OCI-LY1 (cell line): ENCODE measurements around the gene HSD17B14.

Experiments
- H2AFZ ChIP-seq: fragments of 200-600 bp; sonication (generic), shearing (Covaris generic); 2 replicates; pipeline ENCODE4 v1.6.0; 2014; ENCODE audit warnings: antibody characterized with exemption, mild to moderate bottlenecking, low read length
- H3F3A ChIP-seq: fragments of 200-600 bp; sonication (generic), shearing (Covaris generic); 2 replicates; pipeline ENCODE4 v1.6.0; 2014; ENCODE audit warnings: mild to moderate bottlenecking, antibody characterized with exemption, low read length, moderate library complexity; ENCODE audit not compliant: insufficient read depth
- H3K27ac ChIP-seq: fragments of 200-600 bp; sonication (generic); 2 replicates; pipeline ENCODE4 v1.5.1; 2014; ENCODE audit warnings: low read length, mixed run types, mild to moderate bottlenecking, low read depth; ENCODE audit not compliant: poor library complexity, severe bottlenecking
- H3K27me3 ChIP-seq: fragments of 200-600 bp; sonication (generic); 2 replicates; pipeline ENCODE4 v1.6.0; 2014; ENCODE audit warnings: antibody characterized with exemption, mild to moderate bottlenecking, low read length, moderate library complexity; ENCODE audit not compliant: insufficient read depth
- H3K36me3 ChIP-seq: fragments of 200-600 bp; sonication (generic); 2 replicates; pipeline ENCODE4 v1.6.1; 2014; ENCODE audit warnings: mild to moderate bottlenecking, antibody characterized with exemption, low read length, moderate library complexity, mixed read lengths; ENCODE audit not compliant: insufficient read depth
- H3K4me1 ChIP-seq: fragments of 200-600 bp; sonication (generic); 2 replicates; pipeline ENCODE4 v1.5.1; 2014; ENCODE audit warnings: mild to moderate bottlenecking, low read length, moderate library complexity; ENCODE audit not compliant: insufficient read depth, severe bottlenecking
- H3K4me2 ChIP-seq: fragments of 200-600 bp; sonication (generic), shearing (Covaris generic); 2 replicates; pipeline ENCODE4 v1.6.1; 2014; ENCODE audit warnings: low read length
- H3K4me3 ChIP-seq: fragments of 200-600 bp; sonication (generic); 2 replicates; pipeline ENCODE4 v1.5.1; 2014; ENCODE audit warnings: low read length, low read depth, mild to moderate bottlenecking, mixed read lengths; ENCODE audit not compliant: poor library complexity, severe bottlenecking
- H3K79me2 ChIP-seq: fragments of 200-600 bp; shearing (Covaris generic); 2 replicates; pipeline ENCODE4 v1.6.1; 2016; ENCODE audit warnings: mixed run types, low read length, mixed read lengths; ENCODE audit not compliant: insufficient read depth
- H3K9ac ChIP-seq: fragments of 200-600 bp; sonication (generic), shearing (Covaris generic); 2 replicates; pipeline ENCODE4 v1.6.1; 2014; ENCODE audit warnings: mild to moderate bottlenecking, low read length, mixed read lengths
- H3K9me2 ChIP-seq: fragments of 200-600 bp; sonication (generic), shearing (Covaris generic); 2 replicates; pipeline ENCODE4 v1.6.1; 2014; ENCODE audit warnings: low read depth, mild to moderate bottlenecking, low read length, mixed read lengths
- H3K9me3 ChIP-seq: fragments of 200-600 bp; shearing (Covaris generic); 2 replicates; pipeline ENCODE4 v1.6.1; 2014; ENCODE audit warnings: low read length, mixed read lengths
- H4K20me1 ChIP-seq: fragments of 200-600 bp; sonication (generic), shearing (Covaris generic); 2 replicates; pipeline ENCODE4 v1.6.0; 2016; ENCODE audit warnings: mild to moderate bottlenecking, low read length; ENCODE audit not compliant: insufficient read depth
- CTCF ChIP-seq: fragments of 200-600 bp; sonication (generic), shearing (Covaris generic); IDR thresholded peaks from 2 replicates; pipeline ENCODE4 v1.5.1; 2017; ENCODE audit warnings: mild to moderate bottlenecking, antibody characterized with exemption, low read length, moderate library complexity, mixed read lengths
- EZH2 ChIP-seq: fragments of 200-600 bp; sonication (generic), shearing (Covaris generic); IDR thresholded peaks from 2 replicates; pipeline ENCODE4 v1.8.0; 2017; ENCODE audit warnings: borderline replicate concordance, mixed run types, mild to moderate bottlenecking, antibody characterized with exemption, low read length, moderate library complexity, mixed read lengths

Gene HSD17B14

GRCh38 chr19:48837051-48837524, 797 bp upstream of the HSD17B14 start:
- Histone ChIP-seq H3K36me3 (no peaks in the 10 kb centered on the region), H3K4me3 (peak overlapping the region; percentile 46), H3K4me2 (peak overlapping the region; percentile 70), H3K79me2 (no peaks in the 10 kb centered on the region), H3K9me3 (no peaks in the 10 kb centered on the region), H3K27ac (no peak overlapping the region), H3K9ac (peak overlapping the region; percentile 40; the same call in 1 of the 2 replicates), H2AFZ (no peak overlapping the region), H3F3A (no peaks in the 10 kb centered on the region), H3K9me2 (no peaks in the 10 kb centered on the region), H3K4me1 (peaks cover 18% of the 10 kb centered on the region), H4K20me1 (no peaks in the 10 kb centered on the region), H3K27me3 (no peaks in the 10 kb centered on the region)
- TF ChIP-seq EZH2 (no peak), CTCF (no peak)

- no peaks in the 10 kb centered on the region for H3K9me3 ChIP-seq
- TF ChIP-seq EZH2 (no peak), CTCF (peak; percentile 95)
- no peaks in the 10 kb centered on the region for H3K36me3 ChIP-seq
- H3K4me3 ChIP-seq, result peak overlapping the region; percentile 46
- H2AFZ ChIP-seq, result no peak overlapping the region
- no peak overlapping the region for H3K27ac ChIP-seq
- H3K4me1 ChIP-seq, result peaks cover 18% of the 10 kb centered on the region
- H3F3A ChIP-seq, result no peaks in the 10 kb centered on the region
- H3K79me2 ChIP-seq, result no peaks in the 10 kb centered on the region
- H3K9ac ChIP-seq, result peak overlapping the region; percentile 22; the same call in 1 of the 2 replicates
- no peaks in the 10 kb centered on the region for H3K27me3 ChIP-seq
- H3K4me2 ChIP-seq, result peak overlapping the region; percentile 70
- no peaks in the 10 kb centered on the region for H4K20me1 ChIP-seq
- H3K9me2 ChIP-seq, result no peaks in the 10 kb centered on the region
Measured at GRCh38 chr19:48835734-48836088, 580 bp downstream of the HSD17B14 start.

- no peaks in the 10 kb centered on the region for H3K9me2 ChIP-seq
- TF ChIP-seq CTCF (no peak), EZH2 (no peak)
- no peaks in the 10 kb centered on the region for H3K9me3 ChIP-seq
- H3K4me2 ChIP-seq, result no peak overlapping the region
- no peaks in the 10 kb centered on the region for H3F3A ChIP-seq
- no peak overlapping the region for H2AFZ ChIP-seq
- H3K4me1 ChIP-seq, result peaks cover 18% of the 10 kb centered on the region
- no peaks in the 10 kb centered on the region for H3K27me3 ChIP-seq
- no peak overlapping the region for H3K27ac ChIP-seq
- no peaks in the 10 kb centered on the region for H3K36me3 ChIP-seq
- no peaks in the 10 kb centered on the region for H3K79me2 ChIP-seq
- no peak overlapping the region for H3K4me3 ChIP-seq
- H3K9ac ChIP-seq, result no peak overlapping the region
- H4K20me1 ChIP-seq, result no peaks in the 10 kb centered on the region
Measured at GRCh38 chr19:48833977-48834376, 2.3 kb downstream of the HSD17B14 start.
